ENCODE results near the gene MARCHF3.
"Not testable (repeated sequence)": the region's sequence is repeated elsewhere in the genome, so short reads cannot be mapped to it uniquely, and the experiment has no call there.

The MARCHF3 gene

GRCh38 chr5:126847826-126848251 is 182.5 kb downstream of the MARCHF3 start:
- no peak for DNase-seq (ENCODE audit: low read depth)

- no peak for DNase-seq (ENCODE audit: low read depth)
Measured at GRCh38 chr5:126847456-126847820, 182.9 kb downstream of the MARCHF3 start.

DNA sequence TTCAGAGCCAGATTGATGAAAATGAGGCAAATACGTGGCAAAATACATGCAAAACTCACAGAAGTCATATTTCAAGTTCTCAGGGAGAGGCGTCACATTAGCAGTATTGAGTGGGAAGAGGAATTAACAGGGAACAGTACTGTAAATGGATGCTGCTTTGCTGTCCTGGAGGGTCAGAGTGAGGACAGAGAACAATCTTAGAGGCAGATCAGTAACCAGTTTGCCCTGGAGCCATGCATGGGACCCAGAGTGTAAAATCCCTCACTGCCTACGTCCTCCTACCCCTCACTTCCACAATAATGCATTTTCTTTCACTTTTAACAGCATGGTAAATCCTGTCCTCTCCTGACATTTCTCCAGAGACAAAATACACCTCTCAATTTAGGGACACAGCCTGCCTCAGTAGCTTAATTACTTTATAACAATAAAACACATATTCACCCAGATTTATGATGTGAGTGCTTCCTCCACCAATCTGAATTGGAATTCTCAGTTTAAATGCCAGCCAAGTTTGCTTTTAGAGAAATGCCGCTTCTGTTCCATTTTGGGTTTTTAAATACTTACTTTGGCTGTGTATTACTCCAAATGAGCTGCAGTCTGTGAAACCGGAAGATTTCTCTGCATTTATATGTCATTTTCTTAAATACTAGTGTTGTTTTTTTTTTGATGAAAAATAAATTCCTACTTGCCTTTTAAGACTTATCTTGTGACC is 183.5 kb downstream of the MARCHF3 start:
- DNase-seq (ENCODE audit: low read depth), result no peak

GRCh38 chr5:126846344-126846743 is 184.0 kb downstream of the MARCHF3 start:
- DNase-seq (ENCODE audit: low read depth), result peak; percentile 11

DNA sequence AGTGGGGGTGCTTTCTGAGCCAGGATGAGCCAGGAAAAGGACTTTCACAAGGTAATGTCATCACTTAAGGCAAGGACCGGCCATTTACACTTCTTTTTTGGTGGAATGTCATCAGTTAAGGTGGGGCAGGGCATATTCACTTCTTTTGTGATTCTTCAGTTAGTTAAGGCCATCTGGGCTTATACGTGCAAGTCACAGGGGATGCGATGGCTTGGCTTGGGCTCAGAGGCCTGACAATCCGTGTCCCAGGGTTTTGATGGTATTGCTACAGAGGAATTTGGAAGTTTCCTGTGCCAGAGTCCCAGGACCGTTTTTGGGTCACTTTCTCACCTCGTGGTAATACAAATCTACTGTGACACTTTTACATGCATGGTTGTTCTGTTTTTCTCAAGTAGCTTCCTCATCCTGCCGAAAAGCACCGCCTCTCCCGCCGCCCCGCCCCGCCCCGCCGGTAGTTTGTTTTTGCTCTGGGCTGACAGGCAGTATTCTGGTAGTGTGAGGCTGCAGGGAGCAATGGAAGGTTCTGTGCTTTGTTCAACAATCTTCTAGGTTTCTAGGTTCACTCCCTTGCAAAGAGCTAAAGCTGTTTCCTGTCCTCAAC is 184.8 kb downstream of the MARCHF3 start:
- DNase-seq (ENCODE audit: low read depth), result not testable (repeated sequence)

- not testable (repeated sequence) for DNase-seq (ENCODE audit: low read depth)
Measured at GRCh38 chr5:126843375-126843774, 187.0 kb downstream of the MARCHF3 start.

- not testable (repeated sequence) for DNase-seq (ENCODE audit: low read depth)
Measured at GRCh38 chr5:126839407-126839806, 191.0 kb downstream of the MARCHF3 start.

GRCh38 chr5:126837906-126838539 is 192.3 kb downstream of the MARCHF3 start:
- no peak for DNase-seq (ENCODE audit: low read depth)

- no peak for DNase-seq (ENCODE audit: low read depth)
Measured at GRCh38 chr5:126837242-126837641, 193.1 kb downstream of the MARCHF3 start.

- no peak for DNase-seq (ENCODE audit: low read depth)
Measured at GRCh38 chr5:126836778-126837177, 193.6 kb downstream of the MARCHF3 start.

- DNase-seq (ENCODE audit: low read depth), result no peak
Measured at GRCh38 chr5:126831156-126831555, 199.2 kb downstream of the MARCHF3 start.

DNA sequence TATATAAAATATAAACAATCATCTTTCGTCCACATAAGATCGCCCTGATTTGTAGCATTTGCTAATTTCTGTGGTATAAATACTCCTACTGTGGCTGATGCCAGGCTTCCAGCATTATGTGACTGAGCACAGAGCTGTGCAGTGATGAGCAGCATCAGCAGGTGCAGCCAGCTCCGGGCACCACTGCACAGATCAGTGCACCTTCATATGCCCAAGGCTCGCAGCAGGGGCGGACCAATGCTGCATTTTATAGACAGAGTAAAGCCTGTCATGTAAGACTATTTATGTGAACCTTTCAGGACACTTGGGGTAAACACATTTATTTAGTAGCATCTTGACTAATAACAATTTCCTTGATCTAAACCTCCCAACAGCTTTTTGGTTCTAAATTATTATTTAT is 200.3 kb downstream of the MARCHF3 start:
- no peak for DNase-seq (ENCODE audit: low read depth)

DNA sequence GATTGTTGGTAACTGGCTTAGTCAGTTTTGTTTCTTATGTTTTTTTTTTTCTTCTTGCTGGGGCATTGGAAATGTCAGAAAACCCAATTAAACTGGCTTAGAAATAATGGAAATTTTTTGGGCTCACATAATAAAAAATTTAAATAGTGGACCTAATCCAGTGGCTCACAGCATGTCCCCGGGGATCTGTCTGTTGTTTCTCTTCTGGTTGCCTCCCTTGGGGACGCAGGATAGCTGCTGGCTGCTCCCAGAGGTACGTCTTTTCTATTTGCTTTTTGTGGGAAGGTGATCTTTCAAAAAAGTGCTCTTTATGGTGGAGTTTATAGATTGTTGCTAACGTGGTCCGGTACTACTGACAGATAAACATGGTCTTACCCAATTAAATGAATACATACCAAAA is 201.3 kb downstream of the MARCHF3 start:
- DNase-seq (ENCODE audit: low read depth), result no peak

DNA sequence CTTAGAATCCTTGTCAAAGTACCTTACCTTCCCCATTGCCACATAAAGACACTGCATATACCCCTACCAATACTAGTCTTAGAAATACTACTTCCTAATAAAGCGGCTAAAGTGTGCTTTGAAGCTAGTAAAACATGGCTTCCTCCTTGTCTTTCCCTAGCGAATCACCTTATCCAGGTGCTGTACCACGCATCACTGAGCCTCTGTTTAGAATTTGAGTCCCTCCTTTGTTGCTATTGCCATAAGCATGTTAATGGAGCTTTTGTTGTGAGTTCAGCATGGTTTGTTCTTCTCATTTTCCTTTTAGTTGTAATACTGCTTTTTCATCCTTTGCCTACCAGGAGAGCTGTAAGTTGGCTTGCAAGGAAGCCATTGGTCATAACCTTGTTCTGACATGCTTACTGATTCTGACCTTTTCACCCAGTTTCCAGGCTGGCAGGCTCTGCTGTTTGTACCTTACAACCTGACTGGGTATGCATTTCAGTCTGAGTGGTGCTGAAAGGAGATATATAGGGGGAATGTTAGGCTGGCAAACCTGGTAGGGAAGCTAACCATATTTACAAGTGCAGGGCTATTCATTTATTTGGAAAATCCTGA is 203.6 kb downstream of the MARCHF3 start:
- no peak for DNase-seq (ENCODE audit: low read depth)

DNA sequence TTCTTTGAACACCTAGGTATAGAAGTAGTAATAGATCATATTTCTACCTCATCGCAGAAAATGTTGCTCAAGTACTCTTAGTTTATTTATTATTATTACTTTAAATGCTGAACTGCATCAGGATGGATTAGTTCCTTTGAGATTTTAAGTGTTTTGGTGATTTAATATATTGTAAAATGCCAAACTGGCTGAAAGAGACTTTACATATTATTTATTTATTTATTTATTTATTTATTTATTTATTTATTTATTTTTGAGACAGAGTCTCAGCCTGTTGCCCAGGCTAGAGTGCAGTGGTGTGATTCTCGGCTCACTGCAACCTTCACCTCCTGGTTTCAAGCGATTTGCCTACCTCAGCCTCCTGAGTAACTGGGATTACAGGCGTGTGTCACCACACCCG is 211.1 kb downstream of the MARCHF3 start:
- no peak for DNase-seq (ENCODE audit: low read depth)

DNA sequence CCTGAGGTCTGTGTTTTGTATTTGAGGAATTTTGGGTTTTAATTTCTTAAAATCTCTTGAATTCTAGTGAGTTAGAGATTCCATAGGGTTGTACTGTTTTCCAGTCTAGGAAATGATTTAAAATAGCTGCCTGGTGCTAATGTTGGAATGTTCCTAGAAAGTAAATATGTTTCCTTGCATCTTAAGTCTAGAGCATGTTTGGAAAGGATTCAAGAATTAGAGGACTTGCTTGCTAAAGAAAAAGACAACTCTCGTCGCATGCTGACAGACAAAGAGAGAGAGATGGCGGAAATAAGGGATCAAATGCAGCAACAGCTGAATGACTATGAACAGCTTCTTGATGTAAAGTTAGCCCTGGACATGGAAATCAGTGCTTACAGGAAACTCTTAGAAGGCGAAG is 211.6 kb downstream of the MARCHF3 start:
- no peak for DNase-seq (ENCODE audit: low read depth)
